ENCODE measurements around the gene FTO.

GRCh38 chr16:53911513-53911912 is 207.6 kb downstream of the FTO start:
- no peak for TF ChIP-seq POLR2AphosphoS5 (IDR thresholded peaks at IDR 0.05)
- TF ChIP-seq CTCF (IDR thresholded peaks at IDR 0.05), result no peak
- TF ChIP-seq POLR2A (IDR thresholded peaks at IDR 0.05), result no peak
- no peak for TF ChIP-seq EP300 (IDR thresholded peaks at IDR 0.05)
